ENCODE measurements around the gene GRPEL1. TPM values are rescaled to one million over a fixed set of nuclear protein-coding genes. Genes with fewer than 3 reads are reported as not detected.

GRPEL1 gene
- total and polyA plus RNA-seq, 10 of the 15 experiments (the other 5 are each of a cell fraction or from before 2014, with no cell fraction given), result 30.8 to 119 (median 67.6) TPM

DNA sequence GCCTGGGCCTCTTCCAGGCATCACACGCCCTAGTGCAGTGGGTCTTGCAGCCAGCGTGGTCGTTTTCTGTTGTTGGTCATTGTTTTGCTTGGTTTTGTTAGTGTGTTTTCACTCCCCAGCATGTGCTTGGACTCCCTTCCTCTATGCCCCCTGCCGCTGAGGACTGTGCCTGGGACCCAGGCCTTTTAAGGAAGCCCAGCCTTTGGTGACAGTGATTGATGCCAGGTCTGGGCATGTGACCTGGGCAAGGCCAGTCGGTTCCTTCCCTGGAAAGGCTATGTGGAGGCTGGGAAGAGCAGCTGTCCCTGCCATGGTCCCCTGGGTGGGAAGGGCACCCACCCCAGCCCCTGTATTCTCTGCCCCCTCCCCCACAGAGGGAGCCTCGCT is 8.8 kb upstream of the GRPEL1 start:
- in situ Hi-C loops (cut with MboI), result no loop called here
- no peaks in the 10 kb centered on the region for H3K36me3 ChIP-seq (ENCODE audit: control insufficient read depth in 2 of 2, insufficient read depth in 2 of 2, low read length in 1 of 2)
- ChIA-PET SMC1A (ENCODE audit: uncharacterized antibody, unreplicated experiment) (no interaction called here), CTCF (no interaction called here), POLR2A (no interaction called here), RAD21 (ENCODE audit: unreplicated experiment) (no interaction called here)
- intact Hi-C loops (cut with micrococcal nuclease; ENCODE audit: unreplicated experiment), result no loop called here
- ATAC-seq (no peak), FAIRE-seq (no peak), DNase-seq (ENCODE audit: low read depth, low spot score) (no peak)
- no peaks in the 10 kb centered on the region for H3K9me3 ChIP-seq (replicated peaks; ENCODE audit: control insufficient read depth, insufficient read depth, low read length)
- H3K4me2 ChIP-seq (ENCODE audit: control insufficient read depth, insufficient read depth), result no peak overlapping the region
- H3K4me1 ChIP-seq (ENCODE audit: control insufficient read depth, insufficient read depth, low read length), result no peaks in the 10 kb centered on the region
- no peak overlapping the region for H3K9ac ChIP-seq (ENCODE audit: control insufficient read depth, insufficient read depth, low read length)
- TF ChIP-seq WRNIP1 (IDR thresholded peaks at IDR 0.05; ENCODE audit: borderline replicate concordance, low read depth, low read length) (no peak), HDAC6 (IDR thresholded peaks at IDR 0.05; ENCODE audit: unreplicated experiment) (no peak), NRF1 (conservative IDR thresholded peaks at IDR 0.05; ENCODE audit: low read depth, low read length) (no peak), SUPT20H (IDR thresholded peaks at IDR 0.05; ENCODE audit: borderline replicate concordance, control insufficient read depth, low read depth, low read length) (no peak), ZNF622 (IDR thresholded peaks at IDR 0.05) (no peak), SIN3A (IDR thresholded peaks at IDR 0.05; ENCODE audit: low read depth, low read length) (no peak), TCF12 (IDR thresholded peaks at IDR 0.05; ENCODE audit: low read depth, low read length) (no peak), NFXL1 (IDR thresholded peaks at IDR 0.05; ENCODE audit: borderline replicate concordance) (no peak), TBL1XR1 (IDR thresholded peaks at IDR 0.05; ENCODE audit: low read depth, low read length) (no peak), SIX5 (IDR thresholded peaks at IDR 0.05; ENCODE audit: low read depth, low read length, severe bottlenecking) (no peak), PAX5 (IDR thresholded peaks at IDR 0.05; ENCODE audit: borderline replicate concordance, low read depth, low read length) (no peak), ZNF384 (IDR thresholded peaks at IDR 0.05; ENCODE audit: borderline replicate concordance, low read depth, low read length) (no peak), KAT2A (conservative IDR thresholded peaks at IDR 0.05; ENCODE audit: control insufficient read depth, low read depth, low read length) (no peak)
- TF ChIP-seq, protein P1, sequence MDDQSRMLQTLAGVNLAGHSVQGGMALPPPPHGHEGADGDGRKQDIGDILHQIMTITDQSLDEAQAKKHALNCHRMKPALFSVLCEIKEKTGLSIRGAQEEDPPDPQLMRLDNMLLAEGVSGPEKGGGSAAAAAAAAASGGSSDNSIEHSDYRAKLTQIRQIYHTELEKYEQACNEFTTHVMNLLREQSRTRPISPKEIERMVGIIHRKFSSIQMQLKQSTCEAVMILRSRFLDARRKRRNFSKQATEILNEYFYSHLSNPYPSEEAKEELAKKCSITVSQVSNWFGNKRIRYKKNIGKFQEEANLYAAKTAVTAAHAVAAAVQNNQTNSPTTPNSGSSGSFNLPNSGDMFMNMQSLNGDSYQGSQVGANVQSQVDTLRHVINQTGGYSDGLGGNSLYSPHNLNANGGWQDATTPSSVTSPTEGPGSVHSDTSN (IDR thresholded peaks at IDR 0.05; ENCODE audit: insufficient replicate concordance, low read depth, low read length), result no peak
- TF ChIP-seq, protein P2, sequence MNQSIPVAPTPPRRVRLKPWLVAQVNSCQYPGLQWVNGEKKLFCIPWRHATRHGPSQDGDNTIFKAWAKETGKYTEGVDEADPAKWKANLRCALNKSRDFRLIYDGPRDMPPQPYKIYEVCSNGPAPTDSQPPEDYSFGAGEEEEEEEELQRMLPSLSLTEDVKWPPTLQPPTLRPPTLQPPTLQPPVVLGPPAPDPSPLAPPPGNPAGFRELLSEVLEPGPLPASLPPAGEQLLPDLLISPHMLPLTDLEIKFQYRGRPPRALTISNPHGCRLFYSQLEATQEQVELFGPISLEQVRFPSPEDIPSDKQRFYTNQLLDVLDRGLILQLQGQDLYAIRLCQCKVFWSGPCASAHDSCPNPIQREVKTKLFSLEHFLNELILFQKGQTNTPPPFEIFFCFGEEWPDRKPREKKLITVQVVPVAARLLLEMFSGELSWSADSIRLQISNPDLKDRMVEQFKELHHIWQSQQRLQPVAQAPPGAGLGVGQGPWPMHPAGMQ (IDR thresholded peaks at IDR 0.05; ENCODE audit: borderline replicate concordance), result no peak
- TF ChIP-seq, protein P3, sequence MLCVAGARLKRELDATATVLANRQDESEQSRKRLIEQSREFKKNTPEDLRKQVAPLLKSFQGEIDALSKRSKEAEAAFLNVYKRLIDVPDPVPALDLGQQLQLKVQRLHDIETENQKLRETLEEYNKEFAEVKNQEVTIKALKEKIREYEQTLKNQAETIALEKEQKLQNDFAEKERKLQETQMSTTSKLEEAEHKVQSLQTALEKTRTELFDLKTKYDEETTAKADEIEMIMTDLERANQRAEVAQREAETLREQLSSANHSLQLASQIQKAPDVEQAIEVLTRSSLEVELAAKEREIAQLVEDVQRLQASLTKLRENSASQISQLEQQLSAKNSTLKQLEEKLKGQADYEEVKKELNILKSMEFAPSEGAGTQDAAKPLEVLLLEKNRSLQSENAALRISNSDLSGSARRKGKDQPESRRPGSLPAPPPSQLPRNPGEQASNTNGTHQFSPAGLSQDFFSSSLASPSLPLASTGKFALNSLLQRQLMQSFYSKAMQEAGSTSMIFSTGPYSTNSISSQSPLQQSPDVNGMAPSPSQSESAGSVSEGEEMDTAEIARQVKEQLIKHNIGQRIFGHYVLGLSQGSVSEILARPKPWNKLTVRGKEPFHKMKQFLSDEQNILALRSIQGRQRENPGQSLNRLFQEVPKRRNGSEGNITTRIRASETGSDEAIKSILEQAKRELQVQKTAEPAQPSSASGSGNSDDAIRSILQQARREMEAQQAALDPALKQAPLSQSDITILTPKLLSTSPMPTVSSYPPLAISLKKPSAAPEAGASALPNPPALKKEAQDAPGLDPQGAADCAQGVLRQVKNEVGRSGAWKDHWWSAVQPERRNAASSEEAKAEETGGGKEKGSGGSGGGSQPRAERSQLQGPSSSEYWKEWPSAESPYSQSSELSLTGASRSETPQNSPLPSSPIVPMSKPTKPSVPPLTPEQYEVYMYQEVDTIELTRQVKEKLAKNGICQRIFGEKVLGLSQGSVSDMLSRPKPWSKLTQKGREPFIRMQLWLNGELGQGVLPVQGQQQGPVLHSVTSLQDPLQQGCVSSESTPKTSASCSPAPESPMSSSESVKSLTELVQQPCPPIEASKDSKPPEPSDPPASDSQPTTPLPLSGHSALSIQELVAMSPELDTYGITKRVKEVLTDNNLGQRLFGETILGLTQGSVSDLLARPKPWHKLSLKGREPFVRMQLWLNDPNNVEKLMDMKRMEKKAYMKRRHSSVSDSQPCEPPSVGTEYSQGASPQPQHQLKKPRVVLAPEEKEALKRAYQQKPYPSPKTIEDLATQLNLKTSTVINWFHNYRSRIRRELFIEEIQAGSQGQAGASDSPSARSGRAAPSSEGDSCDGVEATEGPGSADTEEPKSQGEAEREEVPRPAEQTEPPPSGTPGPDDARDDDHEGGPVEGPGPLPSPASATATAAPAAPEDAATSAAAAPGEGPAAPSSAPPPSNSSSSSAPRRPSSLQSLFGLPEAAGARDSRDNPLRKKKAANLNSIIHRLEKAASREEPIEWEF (IDR thresholded peaks at IDR 0.05; ENCODE audit: insufficient replicate concordance, low read depth, low read length), result no peak
- no peak overlapping the region for H2AFZ ChIP-seq (ENCODE audit: control insufficient read depth, low read depth, low read length)
- H4K20me1 ChIP-seq (ENCODE audit: control insufficient read depth, insufficient read depth), result no peaks in the 10 kb centered on the region; the same call in 1 of the 2 replicates
- H3K4me3 ChIP-seq, result no peak overlapping the region
- BruUV-seq (replicated peaks), result no TSS peak
- 50% methylated on average over 6 of the region's 6 CpGs for WGBS (ENCODE audit: insufficient coverage, insufficient replicate concordance, low lambda C conversion rate, missing lambda C conversion rate)
- H3K27ac ChIP-seq (ENCODE audit: control insufficient read depth, insufficient read depth), result no peak overlapping the region
- no peaks in the 10 kb centered on the region for H3K27me3 ChIP-seq (replicated peaks in 1 of 2; ENCODE audit: control insufficient read depth in 2 of 2, insufficient read depth in 2 of 2, low read length in 1 of 2)
- no peaks in the 10 kb centered on the region for H3K79me2 ChIP-seq (ENCODE audit: control insufficient read depth, insufficient read depth, low read length)
